ENCODE results near the gene ARHGEF5. TPM values are rescaled to one million over a fixed set of nuclear protein-coding genes. Genes with fewer than 3 reads are reported as not detected.

Gene ARHGEF5
- total RNA-seq, 2 donors from 2014 or later = 4.7 to 5.0 TPM

DNA sequence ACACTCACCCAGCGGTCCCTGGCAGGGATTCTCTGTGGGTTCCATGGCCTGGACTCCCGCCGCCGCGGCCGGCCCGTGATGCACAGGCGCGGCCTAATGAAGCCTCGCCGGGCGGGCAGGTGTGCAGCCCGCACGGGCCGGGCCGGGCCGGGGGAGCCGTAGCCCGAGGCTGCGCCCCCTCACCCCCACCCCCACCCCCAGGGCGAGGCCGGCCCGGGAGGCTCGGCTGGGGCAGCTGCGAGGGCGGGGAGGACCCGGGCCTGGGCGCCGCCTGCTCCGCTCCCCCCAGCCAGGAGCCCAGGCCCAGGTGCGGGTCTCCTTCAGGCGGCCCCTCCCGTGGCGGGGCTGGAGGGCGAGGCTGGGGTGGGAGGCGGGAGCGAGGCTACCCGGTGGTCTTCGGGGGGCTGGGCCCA, 48.5 kb downstream of the ARHGEF5 start, which contains the start of gene NOBOX:
Gene NOBOX, minus strand, starts transcription at position 45 of the 413 bp plus-strand sequence.
- Histone ChIP-seq H3K4me1 (no peaks in the 10 kb centered on the region), H3K9me3 (no peaks in the 10 kb centered on the region), H3K4me3 (no peak within 1 kb of the TSS), H3K36me3 (no peaks in the 10 kb centered on the region), H3K27ac (no peak within 1 kb of the TSS), H3K27me3 (no peaks in the 10 kb centered on the region)
- TF ChIP-seq, protein P1, sequence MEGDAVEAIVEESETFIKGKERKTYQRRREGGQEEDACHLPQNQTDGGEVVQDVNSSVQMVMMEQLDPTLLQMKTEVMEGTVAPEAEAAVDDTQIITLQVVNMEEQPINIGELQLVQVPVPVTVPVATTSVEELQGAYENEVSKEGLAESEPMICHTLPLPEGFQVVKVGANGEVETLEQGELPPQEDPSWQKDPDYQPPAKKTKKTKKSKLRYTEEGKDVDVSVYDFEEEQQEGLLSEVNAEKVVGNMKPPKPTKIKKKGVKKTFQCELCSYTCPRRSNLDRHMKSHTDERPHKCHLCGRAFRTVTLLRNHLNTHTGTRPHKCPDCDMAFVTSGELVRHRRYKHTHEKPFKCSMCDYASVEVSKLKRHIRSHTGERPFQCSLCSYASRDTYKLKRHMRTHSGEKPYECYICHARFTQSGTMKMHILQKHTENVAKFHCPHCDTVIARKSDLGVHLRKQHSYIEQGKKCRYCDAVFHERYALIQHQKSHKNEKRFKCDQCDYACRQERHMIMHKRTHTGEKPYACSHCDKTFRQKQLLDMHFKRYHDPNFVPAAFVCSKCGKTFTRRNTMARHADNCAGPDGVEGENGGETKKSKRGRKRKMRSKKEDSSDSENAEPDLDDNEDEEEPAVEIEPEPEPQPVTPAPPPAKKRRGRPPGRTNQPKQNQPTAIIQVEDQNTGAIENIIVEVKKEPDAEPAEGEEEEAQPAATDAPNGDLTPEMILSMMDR (IDR thresholded peaks at IDR 0.05) = no peak
- DNase-seq (ENCODE audit: low spot score) = no peak

DNA sequence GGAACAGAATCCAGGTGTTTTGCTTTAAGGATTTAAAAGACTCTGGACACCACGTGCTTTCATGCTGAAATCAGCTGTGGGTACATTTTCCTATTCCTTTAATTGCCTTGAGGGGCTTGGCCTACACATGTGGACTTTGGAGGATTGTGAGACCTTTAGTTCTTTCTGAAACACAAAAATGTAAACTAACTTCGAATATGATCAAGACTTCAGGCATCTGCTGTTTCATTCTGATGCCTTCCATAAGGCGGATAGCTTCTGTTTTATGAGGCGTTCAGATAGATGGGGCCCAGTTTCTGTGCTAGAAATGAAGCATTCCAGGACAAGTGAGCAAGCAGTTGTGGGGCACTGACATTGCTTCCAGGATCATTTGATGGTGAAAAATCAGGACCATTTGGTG, 49.7 kb downstream of the ARHGEF5 start:
- H3K4me3 ChIP-seq = no peak overlapping the region
- H3K27ac ChIP-seq = no peak overlapping the region
- no peaks in the 10 kb centered on the region for H3K4me1 ChIP-seq
- no peaks in the 10 kb centered on the region for H3K27me3 ChIP-seq
- H3K36me3 ChIP-seq = no peaks in the 10 kb centered on the region
- DNase-seq (ENCODE audit: low spot score) = peak; percentile 28
- TF ChIP-seq, protein P1 (IDR thresholded peaks at IDR 0.05) = no peak
- no peaks in the 10 kb centered on the region for H3K9me3 ChIP-seq

DNA sequence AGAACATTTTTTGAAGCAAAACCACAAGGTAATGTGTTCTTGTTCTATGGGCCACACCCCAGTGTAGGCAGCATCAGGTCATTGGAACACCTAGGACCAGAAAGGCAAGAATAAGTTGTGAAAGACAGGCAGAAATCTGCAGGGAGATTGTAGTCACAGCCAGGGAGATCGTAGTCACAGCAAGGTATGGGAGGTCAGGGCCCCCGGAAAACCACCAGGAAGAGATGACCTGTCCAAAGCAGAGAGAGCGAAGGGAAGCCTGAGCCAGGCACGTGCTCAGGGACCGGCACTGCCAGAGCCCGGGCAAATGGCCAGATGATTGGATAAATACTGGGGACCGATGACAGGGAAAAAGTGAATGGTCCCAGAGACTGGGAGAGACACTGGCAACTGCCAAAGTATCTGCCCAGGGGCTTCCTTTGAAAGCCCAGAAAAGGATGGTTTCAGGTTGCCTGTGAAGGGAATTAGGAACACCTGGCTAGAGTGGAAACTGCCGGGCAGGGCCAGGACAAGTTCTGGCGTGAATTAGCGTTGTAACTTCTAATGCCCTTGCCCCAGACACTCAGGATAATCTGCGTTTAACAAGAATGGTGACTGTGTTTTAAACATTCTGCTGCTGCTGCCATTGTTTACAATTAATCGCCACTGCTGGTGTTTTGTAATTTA, 52.2 kb downstream of the ARHGEF5 start:
- H3K36me3 ChIP-seq = no peaks in the 10 kb centered on the region
- DNase-seq (ENCODE audit: low spot score) = no peak
- no peak overlapping the region for H3K4me3 ChIP-seq
- no peaks in the 10 kb centered on the region for H3K4me1 ChIP-seq
- TF ChIP-seq, protein P1 (IDR thresholded peaks at IDR 0.05) = no peak
- no peak overlapping the region for H3K27ac ChIP-seq
- no peaks in the 10 kb centered on the region for H3K27me3 ChIP-seq
- no peaks in the 10 kb centered on the region for H3K9me3 ChIP-seq

DNA sequence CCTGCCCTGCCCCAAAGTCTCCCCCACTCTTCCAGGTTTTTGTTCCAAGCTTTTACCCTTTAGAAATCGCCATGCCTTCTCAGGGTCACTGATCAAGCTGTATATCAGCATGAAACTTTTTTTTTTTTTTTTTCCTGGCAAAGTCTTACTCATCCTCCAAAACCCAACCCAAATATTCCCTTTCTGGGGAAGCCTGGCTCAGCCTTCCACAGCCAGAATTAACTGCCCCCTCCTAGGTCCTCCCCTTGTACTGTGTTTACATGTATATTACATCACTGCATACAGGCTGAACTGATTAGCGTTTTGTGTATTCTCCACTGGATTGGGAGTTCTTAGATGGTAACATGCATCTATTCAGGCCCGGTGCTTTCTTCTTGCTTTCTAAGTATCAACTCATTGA, 52.9 kb downstream of the ARHGEF5 start:
- H3K36me3 ChIP-seq = no peaks in the 10 kb centered on the region
- H3K9me3 ChIP-seq = no peaks in the 10 kb centered on the region
- H3K4me1 ChIP-seq = no peaks in the 10 kb centered on the region
- DNase-seq (ENCODE audit: low spot score) = no peak
- TF ChIP-seq, protein P1 (IDR thresholded peaks at IDR 0.05) = no peak
- H3K4me3 ChIP-seq = no peak overlapping the region
- no peaks in the 10 kb centered on the region for H3K27me3 ChIP-seq
- no peak overlapping the region for H3K27ac ChIP-seq

DNA sequence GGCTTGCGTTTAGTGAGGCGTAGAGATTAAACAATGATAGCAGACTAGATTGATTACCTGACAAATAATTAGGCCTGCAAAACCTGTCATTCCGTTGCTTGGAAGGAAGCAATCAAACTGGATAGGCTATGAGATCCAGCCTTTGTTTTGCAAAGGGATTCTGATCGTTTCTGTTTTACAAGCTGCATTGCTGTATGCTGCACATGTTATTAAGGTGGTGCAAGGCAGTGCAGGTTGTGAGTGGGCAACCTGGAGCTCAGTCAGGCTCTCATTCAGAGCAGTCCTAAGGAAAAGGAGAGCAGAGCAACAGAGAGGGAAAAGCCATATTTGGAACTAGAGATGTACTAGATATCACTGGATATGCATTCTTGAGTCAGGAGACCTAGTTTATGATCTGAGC, 55.2 kb downstream of the ARHGEF5 start:
- Histone ChIP-seq H3K27me3 (no peaks in the 10 kb centered on the region), H3K27ac (no peak overlapping the region), H3K36me3 (no peaks in the 10 kb centered on the region), H3K4me3 (no peak overlapping the region), H3K4me1 (no peaks in the 10 kb centered on the region), H3K9me3 (no peaks in the 10 kb centered on the region)
- DNase-seq (ENCODE audit: low spot score) = no peak
- TF ChIP-seq, protein P1 (IDR thresholded peaks at IDR 0.05) = no peak

DNA sequence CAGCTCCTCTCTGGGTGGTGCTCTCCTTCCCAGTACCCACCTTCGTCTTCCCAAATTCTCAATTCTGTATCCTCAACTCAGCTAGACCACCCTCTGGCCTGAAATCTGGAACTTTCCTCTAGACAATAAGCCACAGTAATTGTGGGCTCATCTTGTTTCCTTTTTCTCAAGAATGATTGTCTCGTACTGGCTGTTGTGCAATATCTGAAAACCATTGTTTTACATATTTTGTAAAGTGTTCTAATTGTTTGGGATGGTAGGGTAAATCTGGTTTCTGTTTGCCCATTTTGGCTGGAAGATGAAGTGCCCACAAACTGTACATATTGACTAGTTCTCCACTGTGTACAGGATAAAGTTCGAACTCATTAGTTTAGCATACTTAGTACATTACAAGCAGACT, 59.6 kb downstream of the ARHGEF5 start:
- no peaks in the 10 kb centered on the region for H3K27me3 ChIP-seq
- no peak overlapping the region for H3K27ac ChIP-seq
- H3K36me3 ChIP-seq = no peaks in the 10 kb centered on the region
- no peak for DNase-seq (ENCODE audit: low spot score)
- H3K9me3 ChIP-seq = no peaks in the 10 kb centered on the region
- TF ChIP-seq, protein P1 (IDR thresholded peaks at IDR 0.05) = no peak
- no peak overlapping the region for H3K4me3 ChIP-seq
- H3K4me1 ChIP-seq = no peaks in the 10 kb centered on the region
